HEK293 (cell line): ENCODE data around the gene WDR86.

Experiments used
- GLI4 ChIP-seq: fragments of 450-650 bp; formaldehyde crosslinking; IDR thresholded peaks from 2 replicates; pipeline ENCODE4 v1.5.1; 2016; ENCODE audit warnings: missing biosample characterization, missing genetic modification characterization
- GLIS2 ChIP-seq: fragments of 450-650 bp; formaldehyde crosslinking; IDR thresholded peaks from 2 replicates; pipeline ENCODE4 v1.5.1; 2016; ENCODE audit warnings: missing biosample characterization, missing genetic modification characterization
- HOXA7 ChIP-seq: sonication (generic); formaldehyde crosslinking; IDR thresholded peaks from 2 replicates; pipeline ENCODE4 v1.8.1; 2022; ENCODE audit warnings: missing genetic modification reagents, borderline replicate concordance
- KLF8 ChIP-seq: fragments of 450-650 bp; formaldehyde crosslinking; IDR thresholded peaks from 2 replicates; pipeline ENCODE4 v1.5.1; 2016; ENCODE audit warnings: missing biosample characterization, missing genetic modification characterization
- ZBTB7A ChIP-seq: fragments of 450-650 bp; formaldehyde crosslinking; IDR thresholded peaks from 2 replicates; pipeline ENCODE4 v1.5.1; 2016; ENCODE audit warnings: low read depth, missing biosample characterization, missing genetic modification characterization
- ZFP69B ChIP-seq: fragments of 450-650 bp; formaldehyde crosslinking; IDR thresholded peaks from 2 replicates; pipeline ENCODE4 v1.5.1; 2016; ENCODE audit warnings: missing biosample characterization, missing genetic modification characterization
- ZNF558 ChIP-seq: fragments of 450-650 bp; formaldehyde crosslinking; IDR thresholded peaks from 2 replicates; pipeline ENCODE4 v1.5.1; 2016; ENCODE audit warnings: missing biosample characterization, missing genetic modification characterization
- TF ChIP-seq, protein P1 (sequence below): fragments of 450-650 bp; formaldehyde crosslinking; IDR thresholded peaks from 2 replicates; pipeline ENCODE4 v1.5.1; 2016; ENCODE audit warnings: missing biosample characterization, missing genetic modification characterization
- TF ChIP-seq, protein P2 (sequence below): fragments of 450-650 bp; formaldehyde crosslinking; IDR thresholded peaks from 2 replicates; pipeline ENCODE4 v1.5.1; 2017; ENCODE audit warnings: missing biosample characterization, mild to moderate bottlenecking, missing genetic modification characterization, moderate library complexity

DNA sequence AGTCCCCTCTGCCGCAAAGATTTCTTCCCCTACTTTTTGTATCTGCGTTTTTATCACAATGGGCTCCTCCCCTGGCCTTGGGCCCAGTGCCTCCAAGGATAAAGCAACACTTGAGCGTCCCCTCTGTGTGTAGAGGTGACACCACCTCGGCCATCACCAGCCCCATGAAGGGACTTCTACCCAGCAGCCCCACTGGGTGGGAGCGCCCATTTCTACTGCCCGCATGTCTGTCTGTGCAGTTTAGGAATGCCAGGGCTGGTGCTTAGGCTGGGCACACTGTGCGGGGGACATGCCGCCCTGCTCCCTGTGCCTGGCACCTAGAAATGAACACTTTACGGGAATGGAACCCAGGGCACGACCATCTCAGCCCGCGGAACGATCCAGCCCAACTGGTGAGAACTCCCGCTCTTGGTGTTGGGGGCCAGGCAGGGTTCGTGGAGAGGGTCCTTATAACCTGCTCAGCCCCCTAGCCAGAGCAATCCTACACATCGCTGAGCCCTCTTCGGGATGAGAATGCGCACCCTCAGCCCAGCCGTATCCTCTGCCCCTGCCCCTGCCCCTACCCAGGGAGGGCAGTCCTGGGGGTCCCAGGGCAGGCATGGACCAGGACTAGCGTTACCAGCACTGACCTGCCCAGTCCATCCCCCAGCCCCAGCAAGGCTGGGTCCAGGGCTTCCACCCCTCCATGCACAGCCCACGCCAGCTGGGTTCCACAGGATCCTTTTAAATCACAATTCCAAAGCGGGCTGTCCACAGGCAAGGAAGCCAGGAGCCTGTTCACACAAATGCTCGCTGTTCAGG lies 17.3 kb upstream of the WDR86 start:
- no peak for TF ChIP-seq HOXA7 (CRISPR knock-in tag)
- TF ChIP-seq, protein P1, sequence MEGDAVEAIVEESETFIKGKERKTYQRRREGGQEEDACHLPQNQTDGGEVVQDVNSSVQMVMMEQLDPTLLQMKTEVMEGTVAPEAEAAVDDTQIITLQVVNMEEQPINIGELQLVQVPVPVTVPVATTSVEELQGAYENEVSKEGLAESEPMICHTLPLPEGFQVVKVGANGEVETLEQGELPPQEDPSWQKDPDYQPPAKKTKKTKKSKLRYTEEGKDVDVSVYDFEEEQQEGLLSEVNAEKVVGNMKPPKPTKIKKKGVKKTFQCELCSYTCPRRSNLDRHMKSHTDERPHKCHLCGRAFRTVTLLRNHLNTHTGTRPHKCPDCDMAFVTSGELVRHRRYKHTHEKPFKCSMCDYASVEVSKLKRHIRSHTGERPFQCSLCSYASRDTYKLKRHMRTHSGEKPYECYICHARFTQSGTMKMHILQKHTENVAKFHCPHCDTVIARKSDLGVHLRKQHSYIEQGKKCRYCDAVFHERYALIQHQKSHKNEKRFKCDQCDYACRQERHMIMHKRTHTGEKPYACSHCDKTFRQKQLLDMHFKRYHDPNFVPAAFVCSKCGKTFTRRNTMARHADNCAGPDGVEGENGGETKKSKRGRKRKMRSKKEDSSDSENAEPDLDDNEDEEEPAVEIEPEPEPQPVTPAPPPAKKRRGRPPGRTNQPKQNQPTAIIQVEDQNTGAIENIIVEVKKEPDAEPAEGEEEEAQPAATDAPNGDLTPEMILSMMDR: no peak
- no peak for TF ChIP-seq ZNF558 (tag by site-specific recombination)
- no peak for TF ChIP-seq ZBTB7A (tag by site-specific recombination)
- no peak for TF ChIP-seq KLF8
- no peak for TF ChIP-seq GLI4
- TF ChIP-seq ZFP69B (tag by site-specific recombination): no peak
- 0 out of 2 replicates have a peak, but pooled peaks have one; percentile 34 for TF ChIP-seq GLIS2 (tag by site-specific recombination)
- TF ChIP-seq, protein P2, sequence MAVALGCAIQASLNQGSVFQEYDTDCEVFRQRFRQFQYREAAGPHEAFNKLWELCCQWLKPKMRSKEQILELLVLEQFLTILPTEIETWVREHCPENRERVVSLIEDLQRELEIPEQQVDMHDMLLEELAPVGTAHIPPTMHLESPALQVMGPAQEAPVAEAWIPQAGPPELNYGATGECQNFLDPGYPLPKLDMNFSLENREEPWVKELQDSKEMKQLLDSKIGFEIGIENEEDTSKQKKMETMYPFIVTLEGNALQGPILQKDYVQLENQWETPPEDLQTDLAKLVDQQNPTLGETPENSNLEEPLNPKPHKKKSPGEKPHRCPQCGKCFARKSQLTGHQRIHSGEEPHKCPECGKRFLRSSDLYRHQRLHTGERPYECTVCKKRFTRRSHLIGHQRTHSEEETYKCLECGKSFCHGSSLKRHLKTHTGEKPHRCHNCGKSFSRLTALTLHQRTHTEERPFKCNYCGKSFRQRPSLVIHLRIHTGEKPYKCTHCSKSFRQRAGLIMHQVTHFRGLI: no peak
